Upper lobe of right lung (tissue), 1 donor: ENCODE measurements around the gene ATAD3A. TPM values are rescaled to one million over a fixed set of nuclear protein-coding genes. Genes with fewer than 3 reads are reported as not detected.
A peak's percentile ranks its signal among the peaks of the same experiment; 100 is the strongest.
"Not testable (repeated sequence)": the region's sequence is repeated elsewhere in the genome, so short reads cannot be mapped to it uniquely, and the experiment has no call there.

Source experiments
- ATAC-seq: fragments of 200-7000 bp; cut with Tn5 transposase; one replicate; pipeline ENCODE4 v1.9.1; 2020; ENCODE audit warnings: mild to moderate bottlenecking, moderate library complexity
- DNase-seq: peaks from one replicate; pipeline ENCODE4 v3.0.0-alpha.2; 2020
- H3K27ac ChIP-seq: fragments of 200-600 bp; one replicate; pipeline ENCODE4 v1.8.0; 2022
- H3K27me3 ChIP-seq: fragments of 200-600 bp; one replicate; pipeline ENCODE4 v1.8.0; 2022; ENCODE audit warnings: mild to moderate bottlenecking
- H3K36me3 ChIP-seq: fragments of 200-600 bp; one replicate; pipeline ENCODE4 v1.8.0; 2022
- H3K4me1 ChIP-seq: fragments of 200-600 bp; one replicate; pipeline ENCODE4 v1.8.0; 2022
- H3K4me3 ChIP-seq: fragments of 200-600 bp; one replicate; pipeline ENCODE4 v1.8.0; 2022; ENCODE audit warnings: mild to moderate bottlenecking
- H3K9me3 ChIP-seq: fragments of 200-600 bp; one replicate; pipeline ENCODE4 v1.8.0; 2022
- CTCF ChIP-seq: fragments of 200-600 bp; IDR thresholded peaks from one replicate; pipeline ENCODE4 v1.8.0; 2022; ENCODE audit warnings: antibody characterized with exemption
- intact Hi-C: fragments of 100-400 bp; cut with DNase I; formaldehyde crosslinking; loops from one replicate; pipeline ENCODE4 v1.11.0; 2022
- total RNA-seq: library from RNA; stranded (reverse); fragmentation: NEBNext Ultra II Directional; extraction: Animal tissue kit (Norgen Biotek cat#: 25700); gene quantifications from one replicate; pipeline ENCODE4 v1.2.1, GENCODE V29; 2021
- donor health status: DM: no; HTN: yes; CAD: no; lungs with severe emphysema.

The ATAD3A gene
- total RNA-seq, 1 donor from 2014 or later = 21.9 TPM

- H3K9me3 ChIP-seq = no peaks in the 10 kb centered on the region
- no peaks in the 10 kb centered on the region for H3K4me1 ChIP-seq
- TF ChIP-seq CTCF = no peak
- DNase-seq (no peak), ATAC-seq (no peak)
- no peaks in the 10 kb centered on the region for H3K27me3 ChIP-seq
- peaks cover 25% of the 10 kb centered on the region for H3K36me3 ChIP-seq
- intact Hi-C loops = no loop called here
- no peak overlapping the region for H3K4me3 ChIP-seq
- H3K27ac ChIP-seq = no peak overlapping the region
Observed at GRCh38 chr1:1517973-1518620, 6.1 kb downstream of the ATAD3A start.

GRCh38 chr1:1518621-1519007, 6.7 kb downstream of the ATAD3A start:
- H3K36me3 ChIP-seq = peaks cover 25% of the 10 kb centered on the region
- ATAC-seq, DNase-seq, H3K4me3 ChIP-seq, H3K9me3 ChIP-seq, H3K27ac ChIP-seq, H3K27me3 ChIP-seq, H3K4me1 ChIP-seq, intact Hi-C loops: not testable (repeated sequence)

GRCh38 chr1:1519805-1520505, 8.0 kb downstream of the ATAD3A start:
- peak; percentile 3 for ATAC-seq
- H3K27me3 ChIP-seq, H3K27ac ChIP-seq, intact Hi-C loops, H3K9me3 ChIP-seq, H3K4me3 ChIP-seq, DNase-seq, H3K4me1 ChIP-seq: not testable (repeated sequence)
- peaks cover 25% of the 10 kb centered on the region for H3K36me3 ChIP-seq

- Histone ChIP-seq H3K4me3 (no peak overlapping the region), H3K9me3 (no peaks in the 10 kb centered on the region), H3K4me1 (no peaks in the 10 kb centered on the region), H3K27me3 (no peaks in the 10 kb centered on the region), H3K36me3 (peaks cover 25% of the 10 kb centered on the region), H3K27ac (no peak overlapping the region)
- TF ChIP-seq CTCF = no peak
- DNase-seq (no peak), ATAC-seq (no peak)
- intact Hi-C loops = no loop called here
Observed at GRCh38 chr1:1521331-1521730, 9.4 kb downstream of the ATAD3A start.

GRCh38 chr1:1522536-1522935, 10.6 kb downstream of the ATAD3A start:
- H3K4me1 ChIP-seq, H3K9me3 ChIP-seq, H3K27me3 ChIP-seq, DNase-seq, H3K4me3 ChIP-seq, ATAC-seq, intact Hi-C loops, H3K27ac ChIP-seq: not testable (repeated sequence)
- H3K36me3 ChIP-seq = peaks cover 20% of the 10 kb centered on the region

- H3K4me3 ChIP-seq, ATAC-seq, H3K9me3 ChIP-seq, intact Hi-C loops, DNase-seq, H3K27ac ChIP-seq, H3K4me1 ChIP-seq, H3K27me3 ChIP-seq: not testable (repeated sequence)
- H3K36me3 ChIP-seq = peaks cover 21% of the 10 kb centered on the region
Observed at GRCh38 chr1:1523226-1523625, 11.3 kb downstream of the ATAD3A start.

GRCh38 chr1:1523651-1524050, 11.7 kb downstream of the ATAD3A start:
- H3K4me1 ChIP-seq, ATAC-seq, DNase-seq, H3K27ac ChIP-seq, H3K4me3 ChIP-seq, H3K9me3 ChIP-seq, intact Hi-C loops, H3K27me3 ChIP-seq: not testable (repeated sequence)
- H3K36me3 ChIP-seq = peaks cover 25% of the 10 kb centered on the region

- ATAC-seq, intact Hi-C loops, H3K27ac ChIP-seq, DNase-seq, H3K9me3 ChIP-seq, H3K4me1 ChIP-seq, H3K4me3 ChIP-seq, H3K27me3 ChIP-seq: not testable (repeated sequence)
- peaks cover 25% of the 10 kb centered on the region for H3K36me3 ChIP-seq
Observed at GRCh38 chr1:1524750-1525383, 12.9 kb downstream of the ATAD3A start.

- H3K27ac ChIP-seq, H3K27me3 ChIP-seq, H3K4me3 ChIP-seq, ATAC-seq, H3K4me1 ChIP-seq, intact Hi-C loops, DNase-seq, H3K9me3 ChIP-seq: not testable (repeated sequence)
- H3K36me3 ChIP-seq = peaks cover 14% of the 10 kb centered on the region
Observed at GRCh38 chr1:1526476-1526875, 14.5 kb downstream of the ATAD3A start.
